DLD1 (cell line): Measurements from ENCODE around the gene OAS3.
"Not testable (repeated sequence)": the region's sequence is repeated elsewhere in the genome, so short reads cannot be mapped to it uniquely, and the experiment has no call there.

Source experiments
- in situ Hi-C: cut with HindIII; loops from 2 replicates; pipeline ENCODE4 v1.10.0; 2017; ENCODE audit warnings: low sequenced_read_pairs

OAS3 gene, protein sequence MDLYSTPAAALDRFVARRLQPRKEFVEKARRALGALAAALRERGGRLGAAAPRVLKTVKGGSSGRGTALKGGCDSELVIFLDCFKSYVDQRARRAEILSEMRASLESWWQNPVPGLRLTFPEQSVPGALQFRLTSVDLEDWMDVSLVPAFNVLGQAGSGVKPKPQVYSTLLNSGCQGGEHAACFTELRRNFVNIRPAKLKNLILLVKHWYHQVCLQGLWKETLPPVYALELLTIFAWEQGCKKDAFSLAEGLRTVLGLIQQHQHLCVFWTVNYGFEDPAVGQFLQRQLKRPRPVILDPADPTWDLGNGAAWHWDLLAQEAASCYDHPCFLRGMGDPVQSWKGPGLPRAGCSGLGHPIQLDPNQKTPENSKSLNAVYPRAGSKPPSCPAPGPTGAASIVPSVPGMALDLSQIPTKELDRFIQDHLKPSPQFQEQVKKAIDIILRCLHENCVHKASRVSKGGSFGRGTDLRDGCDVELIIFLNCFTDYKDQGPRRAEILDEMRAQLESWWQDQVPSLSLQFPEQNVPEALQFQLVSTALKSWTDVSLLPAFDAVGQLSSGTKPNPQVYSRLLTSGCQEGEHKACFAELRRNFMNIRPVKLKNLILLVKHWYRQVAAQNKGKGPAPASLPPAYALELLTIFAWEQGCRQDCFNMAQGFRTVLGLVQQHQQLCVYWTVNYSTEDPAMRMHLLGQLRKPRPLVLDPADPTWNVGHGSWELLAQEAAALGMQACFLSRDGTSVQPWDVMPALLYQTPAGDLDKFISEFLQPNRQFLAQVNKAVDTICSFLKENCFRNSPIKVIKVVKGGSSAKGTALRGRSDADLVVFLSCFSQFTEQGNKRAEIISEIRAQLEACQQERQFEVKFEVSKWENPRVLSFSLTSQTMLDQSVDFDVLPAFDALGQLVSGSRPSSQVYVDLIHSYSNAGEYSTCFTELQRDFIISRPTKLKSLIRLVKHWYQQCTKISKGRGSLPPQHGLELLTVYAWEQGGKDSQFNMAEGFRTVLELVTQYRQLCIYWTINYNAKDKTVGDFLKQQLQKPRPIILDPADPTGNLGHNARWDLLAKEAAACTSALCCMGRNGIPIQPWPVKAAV

DNA sequence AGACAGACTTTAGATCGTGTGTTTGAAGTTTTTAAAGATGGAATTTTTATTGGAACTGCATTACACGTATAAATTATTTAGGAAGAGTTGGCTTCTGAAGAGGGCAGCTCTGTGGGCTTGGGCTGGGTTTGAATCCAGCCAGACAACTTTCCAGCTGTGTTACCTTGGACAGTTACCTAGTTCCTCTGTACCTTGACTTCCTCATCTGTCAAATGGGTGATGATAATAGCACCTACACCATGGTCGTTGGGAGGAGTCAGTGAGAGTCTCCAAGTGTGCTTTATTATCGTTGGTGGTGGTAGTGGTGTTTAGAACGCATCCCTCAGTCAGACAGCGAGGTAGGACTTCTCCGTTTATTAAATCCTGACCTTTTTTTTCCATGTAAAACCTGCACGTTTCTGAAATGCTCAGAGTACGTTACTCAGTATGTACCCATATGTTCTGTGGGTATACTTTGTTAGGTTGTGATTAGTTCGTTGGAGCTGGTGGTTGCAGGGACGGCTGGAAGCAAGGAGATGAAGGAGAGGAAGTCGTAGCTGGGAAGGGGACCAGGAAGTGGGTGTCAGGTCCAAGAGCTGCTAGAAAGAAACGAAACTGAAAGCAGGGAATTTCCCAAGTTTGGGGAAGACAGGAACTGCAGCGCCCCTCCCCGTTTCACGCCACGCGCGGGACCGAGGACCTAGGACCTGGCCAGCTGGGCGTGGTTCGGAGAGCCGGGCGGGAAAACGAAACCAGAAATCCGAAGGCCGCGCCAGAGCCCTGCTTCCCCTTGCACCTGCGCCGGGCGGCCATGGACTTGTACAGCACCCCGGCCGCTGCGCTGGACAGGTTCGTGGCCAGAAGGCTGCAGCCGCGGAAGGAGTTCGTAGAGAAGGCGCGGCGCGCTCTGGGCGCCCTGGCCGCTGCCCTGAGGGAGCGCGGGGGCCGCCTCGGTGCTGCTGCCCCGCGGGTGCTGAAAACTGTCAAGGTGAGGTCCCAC, at the start of gene OAS3:
Gene OAS3 (plus strand): TSS at position 734 of the 979 bp plus-strand sequence. CDS start 57 bp downstream, at position 791.
- in situ Hi-C loops, result no loop called here

DNA sequence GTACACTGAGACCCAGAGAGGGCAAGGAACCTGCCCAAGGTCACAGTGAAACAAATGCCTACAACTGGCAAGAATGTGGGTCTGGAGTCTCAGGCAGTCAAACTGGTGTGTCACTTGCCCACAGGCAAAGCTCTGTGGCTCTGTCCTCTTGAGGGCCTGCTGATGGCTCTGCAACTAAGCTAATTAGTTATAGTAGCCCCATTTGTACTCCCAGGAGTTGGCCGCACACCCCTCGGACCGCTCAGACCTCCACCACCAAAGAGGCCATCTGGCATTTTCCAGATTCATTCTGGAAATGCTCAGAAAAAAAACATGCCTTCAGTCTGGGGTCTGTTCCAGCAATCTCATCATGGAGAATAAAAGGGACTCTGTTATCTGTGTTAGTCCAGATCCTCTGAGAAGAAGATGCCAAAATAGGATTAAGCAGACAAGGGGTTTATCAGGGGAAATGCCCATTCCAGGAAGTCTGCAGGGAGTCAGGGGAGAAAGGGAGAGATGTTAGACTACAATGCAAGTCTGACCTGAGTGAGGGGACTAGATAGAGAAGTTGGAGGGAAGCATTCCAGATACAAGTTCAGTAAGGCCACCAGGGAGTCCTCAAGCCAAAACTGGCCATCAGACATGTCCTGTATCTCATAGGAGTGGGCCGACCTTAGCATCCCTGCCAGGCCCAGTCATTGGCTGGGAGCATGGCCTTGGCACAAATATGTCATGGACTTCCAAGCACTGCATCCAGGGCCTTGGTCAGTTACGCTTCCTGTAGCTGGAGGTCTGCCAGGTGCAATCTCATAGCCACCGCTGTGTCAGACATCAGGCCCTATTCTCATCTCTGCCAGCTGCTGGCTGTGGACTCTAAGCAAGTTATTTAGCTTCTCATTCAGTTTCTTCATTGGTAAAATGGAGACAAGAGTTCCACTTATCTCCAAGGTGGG, 46.9 kb upstream of the OAS3 start:
- in situ Hi-C loops, result no loop called here

DNA sequence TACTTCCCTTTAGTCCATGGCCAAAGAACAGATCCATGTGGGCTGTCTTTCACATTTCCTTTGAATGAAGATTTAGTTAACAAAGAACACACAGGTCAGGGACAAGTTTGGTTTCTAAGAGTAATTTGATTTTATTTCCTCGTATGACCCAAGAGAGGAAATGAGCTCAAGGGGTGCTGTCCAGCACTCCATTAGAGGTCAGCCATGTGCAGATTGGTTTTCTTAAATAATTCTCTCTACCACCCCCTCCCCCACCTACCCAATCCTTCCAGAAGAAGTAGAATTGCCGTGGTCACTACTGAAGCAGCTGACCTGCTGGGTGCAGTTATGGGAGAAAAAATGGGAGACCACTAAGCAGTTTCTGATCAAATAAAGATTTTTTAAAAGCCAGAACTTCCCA, 45.4 kb upstream of the OAS3 start:
- in situ Hi-C loops, result no loop called here

DNA sequence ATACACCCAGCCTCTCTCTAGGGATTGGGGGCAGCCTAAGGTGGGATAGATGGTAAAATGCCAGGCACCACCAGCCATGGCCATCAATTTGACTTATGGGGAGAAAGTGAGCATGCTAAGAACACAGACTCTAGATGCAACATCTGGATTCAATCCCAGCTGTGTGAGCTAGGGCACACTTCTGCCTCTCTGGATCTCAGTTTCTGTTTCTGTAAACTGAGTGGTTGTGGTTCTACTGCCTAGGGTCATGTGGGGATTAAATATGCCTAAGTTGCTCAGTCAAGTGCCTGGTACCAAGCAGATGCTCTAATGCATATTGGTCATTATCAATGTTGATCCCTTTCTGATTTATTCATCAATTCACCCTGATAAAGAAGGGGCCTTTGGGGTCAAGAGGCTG, 44.1 kb upstream of the OAS3 start:
- in situ Hi-C loops, result no loop called here

DNA sequence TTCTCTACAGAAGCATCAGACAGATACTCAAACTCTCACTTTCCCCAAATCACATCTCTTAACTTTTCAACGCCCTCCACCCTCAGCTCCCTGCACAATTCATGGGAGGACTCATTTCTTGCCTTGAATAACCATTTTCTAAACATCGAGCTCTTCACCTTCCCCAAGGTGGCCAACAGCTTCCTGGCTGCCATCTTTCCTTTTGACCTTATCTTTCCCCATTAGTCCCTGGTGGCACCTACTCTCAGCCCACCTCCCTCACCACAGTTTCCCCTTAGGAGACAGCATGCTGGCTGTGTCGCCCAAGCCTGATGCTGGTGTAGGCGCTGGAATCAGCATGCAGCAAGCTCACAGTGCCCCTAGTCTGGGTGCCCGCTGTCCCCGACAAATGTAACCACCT, 39.9 kb upstream of the OAS3 start:
- in situ Hi-C loops, result no loop called here

DNA sequence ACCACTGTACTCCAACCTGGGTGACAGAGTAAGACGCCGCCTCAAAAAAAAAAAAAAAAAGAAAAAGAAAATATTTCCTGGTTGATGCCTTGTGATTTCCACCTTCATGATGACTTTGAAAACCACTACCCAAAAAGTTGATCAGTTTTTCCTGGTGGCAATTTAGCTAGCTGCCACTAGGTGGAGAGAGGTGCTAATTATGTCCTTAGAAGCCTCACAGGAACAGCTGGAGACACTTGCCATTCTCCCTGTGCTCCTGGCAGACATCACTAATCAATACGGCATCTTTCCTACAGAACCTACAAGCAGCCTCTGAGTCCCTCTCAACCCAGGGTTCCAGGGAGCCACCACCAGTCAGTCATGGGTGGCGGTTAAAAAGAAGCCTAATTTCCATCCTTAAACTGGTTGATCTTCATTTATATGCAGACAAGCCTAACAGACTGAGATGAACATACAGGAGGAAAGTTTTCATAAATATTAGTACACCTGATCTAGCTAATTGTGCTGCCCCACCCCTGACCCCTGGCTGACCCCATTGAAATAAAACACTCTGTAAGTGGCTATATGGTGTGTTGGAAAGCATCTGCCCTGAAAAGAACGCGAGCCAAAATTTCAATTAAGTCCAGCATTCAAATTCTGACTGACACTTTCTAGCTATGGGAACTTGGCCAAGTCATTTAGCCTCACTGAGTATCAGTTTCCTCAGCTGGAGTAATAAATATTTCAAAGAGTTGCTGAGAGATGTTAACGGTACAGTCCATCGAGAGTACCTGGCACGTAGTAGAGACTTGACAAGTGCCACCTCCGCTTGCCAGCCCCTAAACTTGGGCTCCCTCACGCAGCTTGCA, 37.8 kb upstream of the OAS3 start:
- in situ Hi-C loops, result no loop called here

DNA sequence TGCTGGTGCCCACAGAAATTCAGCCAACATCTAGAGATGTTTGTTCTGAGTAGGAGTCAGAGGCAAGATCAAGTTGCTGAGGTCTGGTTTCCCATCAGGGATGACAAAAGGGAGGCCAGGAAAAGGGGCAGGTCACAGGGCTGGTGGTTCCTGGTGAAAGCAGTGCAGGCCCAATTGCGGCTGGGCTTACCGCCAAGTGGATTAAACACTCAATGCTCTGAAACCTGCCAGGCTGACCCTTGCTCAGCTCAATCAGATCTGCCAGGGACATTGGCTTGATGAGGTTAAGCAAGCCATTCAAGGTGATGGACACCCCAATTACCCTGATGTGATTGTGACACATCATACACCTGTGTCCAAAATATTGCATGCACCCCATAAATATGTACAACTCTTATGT, 37.0 kb upstream of the OAS3 start:
- in situ Hi-C loops, result no loop called here

DNA sequence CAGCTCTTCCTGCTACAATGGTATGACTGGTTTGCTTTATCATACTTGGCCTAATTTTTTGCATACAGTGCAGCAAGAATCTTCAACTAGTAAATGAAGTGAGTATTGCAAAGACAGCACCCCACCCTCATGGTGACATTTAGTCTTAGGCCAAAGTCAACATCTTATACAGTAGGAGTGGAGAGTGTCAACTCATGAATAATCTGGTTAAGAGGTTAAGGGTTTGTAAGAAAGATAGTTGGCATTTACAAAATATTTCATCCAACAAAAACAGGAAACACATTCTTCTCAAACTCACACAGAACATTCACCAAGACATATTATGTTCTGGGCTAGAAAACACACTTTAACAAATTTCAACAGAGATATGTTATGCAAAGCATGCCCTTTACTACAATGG, 33.7 kb upstream of the OAS3 start:
- in situ Hi-C loops, result no loop called here

DNA sequence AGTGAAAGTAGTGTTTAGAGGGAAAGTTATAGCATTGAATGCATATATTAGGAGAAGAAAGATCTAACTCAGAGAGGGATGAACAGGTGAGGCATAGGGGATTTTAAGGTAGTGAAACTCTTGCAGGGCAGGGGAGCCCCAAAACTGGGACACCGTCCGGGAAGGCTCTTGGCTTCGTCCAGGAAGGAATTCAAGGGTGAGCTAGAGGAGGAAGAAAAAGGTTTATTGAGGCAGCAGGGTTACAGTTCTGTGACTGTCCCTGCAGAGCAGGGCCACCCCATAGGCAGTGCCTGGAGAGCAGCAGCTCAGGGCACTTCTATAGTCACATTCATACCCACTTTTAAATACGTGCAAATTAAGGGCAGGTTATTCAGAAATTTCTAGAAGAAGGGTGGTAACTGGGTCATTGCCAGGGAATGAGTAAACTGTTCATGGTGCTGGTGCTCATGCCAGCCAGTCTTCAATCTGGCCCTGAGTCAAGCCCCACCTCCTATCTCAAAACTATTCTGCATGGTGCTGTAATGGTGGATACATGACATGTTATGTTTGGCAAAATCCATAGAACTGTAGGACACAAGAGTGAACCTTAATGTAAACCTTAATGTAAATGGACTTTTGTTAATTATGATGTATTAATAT, 32.7 kb upstream of the OAS3 start:
- in situ Hi-C loops, result no loop called here

DNA sequence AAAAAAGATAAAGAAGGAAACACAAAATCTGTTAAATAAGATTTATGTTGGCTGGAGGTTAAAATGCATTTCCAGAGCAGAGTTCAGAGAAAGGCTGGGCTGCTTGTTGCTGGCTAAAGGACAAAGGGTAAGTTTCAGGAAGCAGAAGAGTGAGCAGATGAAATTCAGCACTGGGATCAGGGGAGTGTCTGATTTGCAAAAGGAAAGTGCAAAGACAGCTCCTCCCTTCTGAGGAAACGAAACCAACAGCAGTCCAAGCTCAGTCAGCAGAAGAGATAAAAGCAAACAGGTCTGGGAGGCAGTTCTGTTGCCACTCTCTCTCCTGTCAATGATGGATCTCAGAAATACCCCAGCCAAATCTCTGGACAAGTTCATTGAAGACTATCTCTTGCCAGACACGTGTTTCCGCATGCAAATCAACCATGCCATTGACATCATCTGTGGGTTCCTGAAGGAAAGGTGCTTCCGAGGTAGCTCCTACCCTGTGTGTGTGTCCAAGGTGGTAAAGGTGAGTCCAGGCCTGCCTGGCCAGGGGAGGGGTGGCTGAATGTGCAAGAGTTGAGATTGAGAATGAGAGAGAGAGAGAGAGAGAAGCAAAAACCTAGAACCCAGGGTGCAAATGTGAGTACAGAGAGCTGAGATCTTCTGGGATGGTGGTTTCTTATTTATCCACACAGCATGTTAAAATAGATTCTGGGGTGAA, 31.4 kb upstream of the OAS3 start, which contains the start of gene OAS1:
Gene OAS1 (plus strand): TSS at position 251 of the 703 bp plus-strand sequence. CDS start 78 bp downstream, at position 329.
- in situ Hi-C loops, result no loop called here

DNA sequence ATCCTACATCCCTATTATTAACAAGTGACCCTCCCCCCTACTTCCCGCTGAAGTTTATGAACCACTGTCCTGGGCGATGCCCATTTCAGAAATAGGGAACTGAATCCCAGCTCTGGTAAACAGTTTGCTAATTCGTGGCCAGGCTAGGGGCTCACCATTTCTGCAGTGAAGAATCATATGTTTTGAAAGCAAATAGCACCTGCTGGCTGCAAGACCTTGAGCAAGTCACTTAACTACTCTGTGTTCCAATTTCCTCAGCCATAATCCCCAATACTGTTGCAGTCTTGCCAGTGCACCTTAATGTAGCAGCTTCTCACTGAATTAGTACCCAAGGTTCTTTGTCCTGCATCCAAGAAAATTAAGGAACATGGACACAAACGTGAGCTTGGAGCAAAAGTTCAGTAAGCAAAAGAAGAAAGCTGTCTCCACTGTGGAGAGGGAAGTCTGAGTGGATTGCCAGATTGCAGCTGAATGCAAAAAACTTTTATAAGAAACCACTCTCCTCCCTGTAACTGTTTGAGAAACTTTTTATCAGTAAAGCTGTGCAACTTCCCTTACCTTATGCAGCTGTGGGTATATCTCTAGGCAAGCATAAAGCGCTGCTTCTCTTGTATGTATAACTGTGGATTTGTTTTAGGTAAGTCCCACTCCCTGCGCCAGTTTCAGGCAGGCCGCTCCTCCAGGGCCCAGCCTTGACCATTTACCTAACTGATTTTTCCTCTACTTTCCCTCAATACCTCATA, 30.7 kb upstream of the OAS3 start:
- in situ Hi-C loops, result no loop called here

DNA sequence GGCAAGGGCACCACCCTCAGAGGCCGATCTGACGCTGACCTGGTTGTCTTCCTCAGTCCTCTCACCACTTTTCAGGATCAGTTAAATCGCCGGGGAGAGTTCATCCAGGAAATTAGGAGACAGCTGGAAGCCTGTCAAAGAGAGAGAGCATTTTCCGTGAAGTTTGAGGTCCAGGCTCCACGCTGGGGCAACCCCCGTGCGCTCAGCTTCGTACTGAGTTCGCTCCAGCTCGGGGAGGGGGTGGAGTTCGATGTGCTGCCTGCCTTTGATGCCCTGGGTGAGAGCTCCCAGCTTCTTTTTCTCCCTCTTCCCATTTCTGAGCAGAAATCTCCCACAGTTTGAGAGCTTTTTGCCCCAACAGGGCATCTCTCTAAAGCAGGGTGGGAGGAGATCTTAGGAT, 29.7 kb upstream of the OAS3 start:
- in situ Hi-C loops, result no loop called here

DNA sequence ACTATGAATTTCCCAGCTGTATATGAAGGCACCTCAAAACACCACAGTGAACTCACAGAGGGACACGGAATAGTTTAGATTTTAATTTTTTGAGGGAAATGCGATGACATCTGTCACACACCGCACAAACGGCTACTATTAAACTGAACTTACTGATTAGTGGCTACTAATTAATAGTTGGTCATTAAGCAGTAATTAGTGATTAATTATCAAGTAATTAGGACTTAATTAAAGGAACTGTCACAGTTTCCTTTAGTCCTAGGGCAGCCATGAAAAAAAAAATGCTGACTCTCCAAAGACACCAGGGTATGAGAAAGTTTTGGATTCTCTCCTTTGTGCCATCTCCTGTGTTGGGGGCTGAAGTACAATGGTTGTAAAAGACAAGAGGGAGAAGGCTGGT, 28.6 kb upstream of the OAS3 start:
- in situ Hi-C loops, result no loop called here

DNA sequence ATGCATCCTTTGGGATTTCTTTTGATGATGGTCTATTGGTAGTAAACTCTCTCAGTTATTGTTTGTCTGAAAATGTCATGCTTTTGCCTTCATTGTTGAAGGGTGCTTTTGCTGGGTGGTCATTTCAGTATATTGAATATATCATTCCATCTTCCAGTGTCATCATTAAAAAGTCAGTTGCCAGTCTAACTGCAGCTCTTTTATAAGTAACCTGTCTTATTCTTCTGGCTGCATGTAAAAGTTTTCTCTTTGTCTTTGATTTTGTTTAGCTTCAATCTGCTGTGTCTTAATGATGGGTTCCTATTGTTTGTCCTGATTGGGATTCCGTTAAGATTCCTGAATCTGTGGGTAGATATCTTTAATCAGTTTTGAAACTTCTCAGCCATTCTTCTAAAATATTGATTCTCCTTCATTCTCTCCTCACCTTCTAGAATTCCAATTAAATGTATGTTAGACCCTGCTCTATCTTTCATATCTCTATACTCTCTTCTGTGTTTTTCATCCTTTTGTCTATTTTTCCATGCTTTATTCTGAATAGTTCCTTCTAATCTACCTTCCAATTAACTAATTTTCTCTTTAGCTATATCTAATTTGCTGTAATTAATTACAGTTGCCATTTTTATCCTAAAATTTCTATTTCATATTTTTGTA, 25.1 kb upstream of the OAS3 start:
- in situ Hi-C loops, result no loop called here

DNA sequence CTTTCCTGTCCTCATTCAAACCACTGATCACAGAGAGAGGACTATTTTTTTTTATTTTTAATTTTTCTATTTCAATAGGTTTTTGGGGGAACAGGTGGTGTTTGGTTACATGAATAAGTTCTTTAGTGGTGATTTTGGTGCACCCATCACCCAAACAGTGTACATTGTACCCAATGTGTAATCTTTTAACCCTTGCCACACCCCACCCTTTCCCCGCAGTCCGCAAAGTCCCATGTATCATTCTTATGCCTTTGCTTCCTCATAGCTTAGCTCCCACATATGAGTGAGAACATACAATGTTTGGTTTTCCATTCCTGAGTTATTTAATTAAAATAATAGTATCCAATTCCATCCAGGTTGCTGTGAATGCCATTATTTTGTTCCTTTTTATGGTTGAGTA, 24.4 kb upstream of the OAS3 start:
- in situ Hi-C loops, result not testable (repeated sequence)

DNA sequence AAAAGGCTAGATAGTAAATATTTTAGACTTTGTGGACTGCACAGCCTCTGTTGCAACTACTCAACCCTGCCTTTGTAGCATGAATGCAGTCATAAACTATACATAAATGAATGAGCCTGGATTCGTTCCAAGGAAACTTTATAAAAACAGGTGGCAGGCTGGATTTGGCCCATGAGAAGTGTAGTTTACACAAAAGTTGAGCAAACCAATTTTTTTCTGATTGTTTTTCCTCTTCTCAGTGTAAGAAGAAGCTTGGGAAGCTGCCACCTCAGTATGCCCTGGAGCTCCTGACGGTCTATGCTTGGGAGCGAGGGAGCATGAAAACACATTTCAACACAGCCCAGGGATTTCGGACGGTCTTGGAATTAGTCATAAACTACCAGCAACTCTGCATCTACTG, 22.0 kb upstream of the OAS3 start:
- in situ Hi-C loops, result no loop called here
